HL-60 (cell line): ENCODE data around the gene ATP6V0D1.

Source experiments
- DNase-seq, 2 experiments: peaks; one replicate each; pipeline ENCODE4 v3.0.0-alpha.2; 2010 to 2020; ENCODE audit warnings: low read depth in 1 of 2, low spot score in 1 of 2
- H3K27ac ChIP-seq: fragments of 250-450 bp; sonication (Bioruptor Pico); replicated peaks from 2 replicates; pipeline ENCODE4 v1.5.1; 2020; ENCODE audit warnings: mild to moderate bottlenecking, moderate library complexity
- H3K27me3 ChIP-seq: fragments of 250-450 bp; sonication (Bioruptor Pico); 2 replicates; pipeline ENCODE4 v1.5.1; 2021; ENCODE audit warnings: mild to moderate bottlenecking, moderate library complexity; ENCODE audit not compliant: insufficient read depth, poor library complexity, severe bottlenecking
- H3K4me3 ChIP-seq: replicated peaks from 2 replicates; pipeline ENCODE4 v1.5.1; 2011; ENCODE audit warnings: mild to moderate bottlenecking, control low read depth, low read length; ENCODE audit not compliant: insufficient read depth
- CTCF ChIP-seq: IDR thresholded peaks from one replicate; pipeline ENCODE4 v1.5.1; 2011; ENCODE audit warnings: low read length, control low read depth, inconsistent platforms; ENCODE audit not compliant: insufficient read depth
- GABPA ChIP-seq: IDR thresholded peaks from 2 replicates; pipeline ENCODE4 v1.6.1; 2012; ENCODE audit warnings: low read depth
- POLR2AphosphoS5 ChIP-seq: IDR thresholded peaks from 2 replicates; pipeline ENCODE4 v1.6.1; 2012; ENCODE audit warnings: low read depth
- REST ChIP-seq: IDR thresholded peaks from 2 replicates; pipeline ENCODE4 v1.6.1; 2012; ENCODE audit warnings: low read depth; ENCODE audit not compliant: insufficient replicate concordance
- SPI1 ChIP-seq: IDR thresholded peaks from 2 replicates; pipeline ENCODE4 v1.6.1; 2012; ENCODE audit warnings: low read depth, mild to moderate bottlenecking, borderline replicate concordance

The ATP6V0D1 gene

GRCh38 chr16:67525176-67525860, 44.4 kb upstream of the ATP6V0D1 start:
- Histone ChIP-seq H3K4me3 (no peak overlapping the region), H3K27ac (no peak overlapping the region), H3K27me3 (no peaks in the 10 kb centered on the region)
- DNase-seq = no peak
- TF ChIP-seq CTCF = no peak
- no peak for TF ChIP-seq POLR2AphosphoS5
- TF ChIP-seq REST = no peak
- TF ChIP-seq SPI1 = no peak
- TF ChIP-seq GABPA = no peak

DNA sequence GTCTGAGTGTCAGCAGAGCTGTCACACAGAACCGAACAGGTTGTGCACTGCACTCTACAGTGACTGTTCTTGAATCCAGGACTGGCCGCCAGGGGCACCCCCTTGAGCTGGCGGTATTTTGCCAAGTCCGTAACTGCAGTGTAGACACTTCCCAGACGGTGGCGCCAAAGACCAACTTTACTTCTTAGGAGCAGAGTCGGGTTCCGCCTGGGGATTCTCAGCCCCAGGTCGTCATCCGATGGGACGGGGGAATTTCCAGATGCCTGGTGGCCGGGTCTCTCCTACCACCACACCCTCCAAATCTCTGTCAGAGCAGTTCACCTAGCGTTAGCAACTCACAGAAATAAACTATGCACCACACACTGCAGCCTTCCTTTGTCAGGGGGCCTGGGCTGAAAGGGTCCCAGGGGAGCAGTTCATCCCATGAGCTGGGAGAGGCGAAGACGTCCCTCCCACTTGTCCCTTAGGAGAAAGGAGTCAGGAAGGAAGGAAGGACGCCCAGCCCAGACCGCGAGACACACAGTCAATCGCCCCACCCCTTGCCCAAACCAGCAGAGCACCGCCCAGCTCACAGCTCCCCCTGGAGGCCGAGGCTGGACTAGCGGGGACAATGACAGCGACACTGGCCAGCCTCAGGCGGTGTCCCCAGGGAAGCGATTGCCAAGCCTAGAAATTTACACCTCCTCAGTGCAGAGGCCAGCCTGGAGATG, 40.3 kb upstream of the ATP6V0D1 start:
- 0 out of 2 replicates have a peak, but pooled peaks have one; percentile 22 for TF ChIP-seq SPI1
- peak; percentile 97 for TF ChIP-seq CTCF
- TF ChIP-seq REST = no peak
- no peak for TF ChIP-seq POLR2AphosphoS5
- TF ChIP-seq GABPA = no peak
- Histone ChIP-seq H3K27me3 (no peaks in the 10 kb centered on the region), H3K27ac (peak overlapping the region; percentile 62), H3K4me3 (peak overlapping the region; percentile 44)
- DNase-seq = peak; percentile 90 to 97

GRCh38 chr16:67519242-67519641, 38.3 kb upstream of the ATP6V0D1 start:
- H3K27me3 ChIP-seq = no peaks in the 10 kb centered on the region
- H3K27ac ChIP-seq = no peak overlapping the region
- TF ChIP-seq REST = no peak
- TF ChIP-seq CTCF = no peak
- no peak overlapping the region for H3K4me3 ChIP-seq
- DNase-seq = no peak
